B cell (primary cell): Measurements from ENCODE around the gene SLC25A4.

Experiments
- EZH2 ChIP-seq: IDR thresholded peaks from 2 replicates; pipeline ENCODE4 v1.6.1; 2012; ENCODE audit warnings: borderline replicate concordance, low read depth, mild to moderate bottlenecking, moderate library complexity, low read length; ENCODE audit not compliant: insufficient read depth, poor library complexity, severe bottlenecking
- TF ChIP-seq, protein P1 (sequence below): fragments of 200-600 bp; IDR thresholded peaks from one replicate; pipeline ENCODE4 v1.8.0; 2022; ENCODE audit warnings: antibody characterized with exemption, mild to moderate bottlenecking

DNA sequence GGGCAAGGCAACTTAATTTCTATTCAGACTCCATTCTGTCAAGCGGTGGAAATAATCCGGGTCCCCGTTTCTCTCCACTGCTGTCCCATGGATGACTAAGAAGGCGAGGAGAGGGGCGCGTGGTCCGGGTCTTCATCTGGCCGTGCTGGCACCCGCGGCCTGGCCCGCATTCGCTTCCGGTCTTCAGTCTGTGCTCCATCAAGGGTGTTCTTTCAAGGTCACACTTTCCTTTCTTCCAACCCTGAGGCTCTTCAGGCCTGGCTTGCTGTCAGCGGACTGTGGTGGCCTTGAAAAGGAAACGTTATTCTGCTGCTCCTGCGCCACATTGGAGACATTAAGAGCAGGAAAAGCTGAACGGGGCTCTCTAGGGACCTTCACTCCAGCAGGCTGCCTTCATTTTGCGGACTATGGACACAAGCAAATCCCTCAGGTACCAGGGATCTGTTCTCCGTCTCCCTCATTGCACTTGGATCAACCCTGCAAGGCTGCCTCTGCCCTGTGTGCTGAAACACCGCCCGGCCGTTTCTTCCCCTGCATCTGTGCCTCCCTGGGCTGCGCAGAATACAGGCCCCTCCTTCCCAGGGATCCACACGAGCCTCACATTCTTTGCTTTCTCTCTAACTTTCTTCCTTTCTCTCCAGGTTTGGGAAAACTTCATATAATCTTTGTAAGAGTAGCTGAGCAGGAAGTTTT, 5.7 kb upstream of the SLC25A4 start:
- TF ChIP-seq, protein P1, sequence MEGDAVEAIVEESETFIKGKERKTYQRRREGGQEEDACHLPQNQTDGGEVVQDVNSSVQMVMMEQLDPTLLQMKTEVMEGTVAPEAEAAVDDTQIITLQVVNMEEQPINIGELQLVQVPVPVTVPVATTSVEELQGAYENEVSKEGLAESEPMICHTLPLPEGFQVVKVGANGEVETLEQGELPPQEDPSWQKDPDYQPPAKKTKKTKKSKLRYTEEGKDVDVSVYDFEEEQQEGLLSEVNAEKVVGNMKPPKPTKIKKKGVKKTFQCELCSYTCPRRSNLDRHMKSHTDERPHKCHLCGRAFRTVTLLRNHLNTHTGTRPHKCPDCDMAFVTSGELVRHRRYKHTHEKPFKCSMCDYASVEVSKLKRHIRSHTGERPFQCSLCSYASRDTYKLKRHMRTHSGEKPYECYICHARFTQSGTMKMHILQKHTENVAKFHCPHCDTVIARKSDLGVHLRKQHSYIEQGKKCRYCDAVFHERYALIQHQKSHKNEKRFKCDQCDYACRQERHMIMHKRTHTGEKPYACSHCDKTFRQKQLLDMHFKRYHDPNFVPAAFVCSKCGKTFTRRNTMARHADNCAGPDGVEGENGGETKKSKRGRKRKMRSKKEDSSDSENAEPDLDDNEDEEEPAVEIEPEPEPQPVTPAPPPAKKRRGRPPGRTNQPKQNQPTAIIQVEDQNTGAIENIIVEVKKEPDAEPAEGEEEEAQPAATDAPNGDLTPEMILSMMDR: no peak
- TF ChIP-seq EZH2: no peak
